ENCODE measurements around the gene TSPOAP1. TPM values are rescaled to one million over a fixed set of nuclear protein-coding genes. Genes with fewer than 3 reads are reported as not detected.

Gene TSPOAP1
- total RNA-seq, 1 donor from 2014 or later, result 39.7 TPM

DNA sequence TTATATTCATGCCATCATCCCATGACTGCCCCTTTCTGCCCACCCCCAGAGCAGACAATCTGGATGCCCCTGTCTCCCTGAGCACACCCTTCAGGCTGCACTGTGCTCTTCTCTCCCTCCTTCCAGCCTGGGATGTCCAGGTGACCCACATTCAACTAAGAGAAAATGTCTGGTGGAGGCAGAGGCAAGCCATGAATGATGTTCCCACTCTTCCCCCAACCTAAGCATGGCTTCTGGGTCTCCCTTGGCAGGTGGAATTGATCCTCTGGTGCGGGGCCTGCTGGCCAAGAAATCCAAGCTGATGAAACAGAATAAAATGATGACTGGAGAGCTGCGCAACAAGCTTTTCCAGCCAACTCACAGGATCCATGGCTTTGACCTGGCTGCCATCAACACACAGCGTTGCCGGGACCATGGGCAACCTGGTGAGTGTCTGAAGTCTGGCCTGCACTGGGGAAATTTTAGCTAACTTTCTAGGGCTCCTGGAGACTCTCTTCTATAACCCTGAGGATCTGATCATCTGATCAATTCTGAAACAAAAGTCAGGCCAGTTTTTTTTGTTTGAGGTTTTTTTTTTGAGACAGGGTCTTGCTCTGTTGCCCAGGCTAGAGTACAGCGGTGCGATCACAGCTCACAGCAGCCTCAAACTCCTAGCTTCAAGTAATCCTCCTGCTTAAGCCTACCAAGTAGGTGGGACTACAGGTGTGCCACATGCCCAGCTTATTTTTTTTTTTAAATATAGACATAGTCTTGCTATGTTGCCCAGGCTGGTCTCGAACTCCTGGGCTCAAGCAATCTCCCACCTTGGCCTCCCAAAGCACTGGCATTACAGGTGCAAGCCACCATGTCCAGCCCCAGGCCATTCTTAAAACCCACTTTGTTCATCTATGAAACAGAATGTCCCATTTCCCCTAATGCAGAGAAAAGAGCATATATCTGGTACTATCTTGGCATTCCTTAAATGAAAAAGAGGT lies 62.4 kb downstream of the TSPOAP1 start:
- H3K9me3 Mint-ChIP-seq (ENCODE audit: unreplicated experiment), result peaks cover 2% of the 10 kb centered on the region
- TF ChIP-seq, protein P1, sequence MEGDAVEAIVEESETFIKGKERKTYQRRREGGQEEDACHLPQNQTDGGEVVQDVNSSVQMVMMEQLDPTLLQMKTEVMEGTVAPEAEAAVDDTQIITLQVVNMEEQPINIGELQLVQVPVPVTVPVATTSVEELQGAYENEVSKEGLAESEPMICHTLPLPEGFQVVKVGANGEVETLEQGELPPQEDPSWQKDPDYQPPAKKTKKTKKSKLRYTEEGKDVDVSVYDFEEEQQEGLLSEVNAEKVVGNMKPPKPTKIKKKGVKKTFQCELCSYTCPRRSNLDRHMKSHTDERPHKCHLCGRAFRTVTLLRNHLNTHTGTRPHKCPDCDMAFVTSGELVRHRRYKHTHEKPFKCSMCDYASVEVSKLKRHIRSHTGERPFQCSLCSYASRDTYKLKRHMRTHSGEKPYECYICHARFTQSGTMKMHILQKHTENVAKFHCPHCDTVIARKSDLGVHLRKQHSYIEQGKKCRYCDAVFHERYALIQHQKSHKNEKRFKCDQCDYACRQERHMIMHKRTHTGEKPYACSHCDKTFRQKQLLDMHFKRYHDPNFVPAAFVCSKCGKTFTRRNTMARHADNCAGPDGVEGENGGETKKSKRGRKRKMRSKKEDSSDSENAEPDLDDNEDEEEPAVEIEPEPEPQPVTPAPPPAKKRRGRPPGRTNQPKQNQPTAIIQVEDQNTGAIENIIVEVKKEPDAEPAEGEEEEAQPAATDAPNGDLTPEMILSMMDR (IDR thresholded peaks at IDR 0.05; ENCODE audit: partially characterized antibody, unreplicated experiment), result no peak
- H3K36me3 Mint-ChIP-seq (ENCODE audit: unreplicated experiment), result peaks cover 2% of the 10 kb centered on the region
- H3K4me3 Mint-ChIP-seq (ENCODE audit: unreplicated experiment), result no peak overlapping the region
- DNase-seq, result no peak
- no peaks in the 10 kb centered on the region for H3K4me1 Mint-ChIP-seq (ENCODE audit: low read depth, unreplicated experiment)
- peaks cover 2% of the 10 kb centered on the region for H3K27me3 Mint-ChIP-seq (ENCODE audit: unreplicated experiment)
- no peak overlapping the region for H3K27ac Mint-ChIP-seq (ENCODE audit: unreplicated experiment)

DNA sequence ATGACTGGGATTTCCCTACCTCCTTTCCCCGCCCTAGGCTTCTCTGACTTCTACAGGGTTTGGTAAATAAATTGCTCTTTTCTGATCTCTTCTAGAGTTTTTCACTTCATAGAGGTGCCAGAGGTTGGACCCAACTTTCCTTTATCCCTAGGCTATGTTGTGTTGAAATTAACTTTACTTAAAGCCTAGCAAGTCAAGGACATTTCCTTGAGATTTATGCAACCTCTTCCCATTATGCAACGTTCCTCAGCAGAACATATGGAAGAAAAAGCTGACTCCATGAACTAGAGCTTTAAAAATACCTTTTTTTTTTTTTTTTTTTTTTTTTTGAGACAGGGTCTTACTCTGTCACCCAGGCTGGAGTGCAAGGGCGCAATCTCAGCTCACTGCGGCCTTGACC lies 63.3 kb downstream of the TSPOAP1 start:
- DNase-seq, result no peak
- peaks cover 6% of the 10 kb centered on the region for H3K36me3 Mint-ChIP-seq (ENCODE audit: unreplicated experiment)
- peaks cover 2% of the 10 kb centered on the region for H3K9me3 Mint-ChIP-seq (ENCODE audit: unreplicated experiment)
- H3K27me3 Mint-ChIP-seq (ENCODE audit: unreplicated experiment), result peaks cover 2% of the 10 kb centered on the region
- no peak overlapping the region for H3K27ac Mint-ChIP-seq (ENCODE audit: unreplicated experiment)
- H3K4me3 Mint-ChIP-seq (ENCODE audit: unreplicated experiment), result no peak overlapping the region
- TF ChIP-seq, protein P1 (IDR thresholded peaks at IDR 0.05; ENCODE audit: partially characterized antibody, unreplicated experiment), result no peak
- H3K4me1 Mint-ChIP-seq (ENCODE audit: low read depth, unreplicated experiment), result no peaks in the 10 kb centered on the region

DNA sequence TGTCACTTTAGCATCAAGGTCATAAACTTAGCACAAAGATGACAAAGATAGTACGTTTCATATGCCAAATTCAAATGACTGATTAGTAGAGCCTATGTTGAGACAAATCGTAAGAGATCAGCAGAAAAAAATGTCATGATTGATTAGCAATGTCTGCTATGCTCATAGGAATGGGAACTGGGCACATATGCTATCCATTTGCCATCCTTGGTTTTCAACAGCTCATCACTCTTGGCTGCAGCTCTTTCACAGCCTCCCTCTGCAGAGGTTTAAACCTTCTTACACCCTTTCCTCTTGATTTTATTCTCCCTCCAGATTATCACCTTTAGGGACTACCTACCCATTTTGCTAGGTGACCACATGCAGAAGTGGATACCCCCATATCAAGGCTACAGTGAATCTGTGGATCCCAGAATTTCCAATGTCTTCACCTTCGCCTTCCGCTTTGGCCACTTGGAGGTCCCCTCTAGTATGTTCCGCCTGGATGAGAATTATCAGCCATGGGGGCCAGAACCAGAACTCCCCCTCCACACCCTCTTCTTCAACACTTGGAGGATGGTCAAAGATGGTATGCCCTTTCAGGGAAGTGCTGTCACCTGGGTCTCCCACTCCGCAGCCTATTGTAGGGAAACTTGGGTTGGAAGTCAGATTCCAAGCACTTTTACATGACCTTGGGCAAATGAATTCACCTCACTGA lies 64.0 kb downstream of the TSPOAP1 start:
- H3K9me3 Mint-ChIP-seq (ENCODE audit: unreplicated experiment), result peaks cover 2% of the 10 kb centered on the region
- no peaks in the 10 kb centered on the region for H3K27me3 Mint-ChIP-seq (ENCODE audit: unreplicated experiment)
- H3K36me3 Mint-ChIP-seq (ENCODE audit: unreplicated experiment), result peaks cover 6% of the 10 kb centered on the region
- no peaks in the 10 kb centered on the region for H3K4me1 Mint-ChIP-seq (ENCODE audit: low read depth, unreplicated experiment)
- no peak overlapping the region for H3K4me3 Mint-ChIP-seq (ENCODE audit: unreplicated experiment)
- no peak overlapping the region for H3K27ac Mint-ChIP-seq (ENCODE audit: unreplicated experiment)
- DNase-seq, result no peak
- TF ChIP-seq, protein P1 (IDR thresholded peaks at IDR 0.05; ENCODE audit: partially characterized antibody, unreplicated experiment), result no peak

DNA sequence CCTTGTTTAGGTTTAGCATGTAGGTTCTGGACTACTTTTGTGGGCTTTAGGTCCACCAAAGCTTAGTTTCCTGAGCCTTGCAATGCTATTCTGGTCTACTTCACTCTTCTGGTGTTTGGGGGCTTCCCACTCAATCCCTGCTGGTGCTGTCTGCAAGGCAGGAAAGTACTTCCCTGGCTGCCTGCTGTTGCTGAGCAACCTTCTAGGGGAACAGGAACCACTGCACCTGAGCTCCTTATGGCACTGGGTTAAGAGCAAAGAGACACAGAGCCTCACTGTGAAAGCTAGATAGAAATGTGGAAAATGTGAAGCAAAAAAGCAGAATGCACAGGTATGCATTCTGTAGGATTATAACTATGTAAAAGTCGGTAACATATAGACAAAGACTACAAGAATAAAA lies 64.8 kb downstream of the TSPOAP1 start:
- TF ChIP-seq, protein P1 (IDR thresholded peaks at IDR 0.05; ENCODE audit: partially characterized antibody, unreplicated experiment), result no peak
- DNase-seq, result no peak
- Mint-ChIP-seq H3K36me3 (ENCODE audit: unreplicated experiment) (peaks cover 6% of the 10 kb centered on the region), H3K27ac (ENCODE audit: unreplicated experiment) (no peak overlapping the region), H3K4me1 (ENCODE audit: low read depth, unreplicated experiment) (no peaks in the 10 kb centered on the region), H3K9me3 (ENCODE audit: unreplicated experiment) (peaks cover 2% of the 10 kb centered on the region), H3K4me3 (ENCODE audit: unreplicated experiment) (no peak overlapping the region), H3K27me3 (ENCODE audit: unreplicated experiment) (no peaks in the 10 kb centered on the region)

Measured in glutamatergic neuron (in vitro differentiated cells).